ENCODE measurements around the gene SDHAF2.

SDHAF2 gene

GRCh38 chr11:61491736-61492395, 61.9 kb downstream of the SDHAF2 start:
- H3K4me3 ChIP-seq (ENCODE audit: low read length in 2 of 2), result no peak overlapping the region
- no peaks in the 10 kb centered on the region for H3K36me3 ChIP-seq (ENCODE audit: control insufficient read depth in 2 of 2, insufficient read depth in 2 of 2, low read length in 2 of 2)
- H3K27me3 ChIP-seq (ENCODE audit: control insufficient read depth in 2 of 2, insufficient read depth in 2 of 2, low read length in 2 of 2), result no peaks in the 10 kb centered on the region
- no peak overlapping the region for H3K9ac ChIP-seq (ENCODE audit: low read depth in 1 of 2, low read length in 2 of 2)
- H3K9me3 ChIP-seq (ENCODE audit: control insufficient read depth in 2 of 2, low read length in 2 of 2), result no peaks in the 10 kb centered on the region
- peaks cover 13 to 21% of the 10 kb centered on the region in 2 donors for H3K4me1 ChIP-seq (ENCODE audit: control insufficient read depth in 2 of 2, insufficient read depth in 2 of 2, low read length in 2 of 2)
- no peak overlapping the region for H3K27ac ChIP-seq (ENCODE audit: low read depth in 2 of 2, low read length in 2 of 2)

GRCh38 chr11:61494381-61494961, 64.5 kb downstream of the SDHAF2 start:
- Histone ChIP-seq H3K4me1 (ENCODE audit: control insufficient read depth in 2 of 2, insufficient read depth in 2 of 2, low read length in 2 of 2) (peaks cover 5 to 10% of the 10 kb centered on the region in 2 donors), H3K27me3 (ENCODE audit: control insufficient read depth in 2 of 2, insufficient read depth in 2 of 2, low read length in 2 of 2) (no peaks in the 10 kb centered on the region), H3K9ac (ENCODE audit: low read depth in 1 of 2, low read length in 2 of 2) (no peak overlapping the region), H3K4me3 (ENCODE audit: low read length in 2 of 2) (no peak overlapping the region), H3K9me3 (ENCODE audit: control insufficient read depth in 2 of 2, low read length in 2 of 2) (no peaks in the 10 kb centered on the region), H3K36me3 (ENCODE audit: control insufficient read depth in 2 of 2, insufficient read depth in 2 of 2, low read length in 2 of 2) (no peaks in the 10 kb centered on the region), H3K27ac (ENCODE audit: low read depth in 2 of 2, low read length in 2 of 2) (no peak overlapping the region)

- H3K4me1 ChIP-seq (ENCODE audit: control insufficient read depth in 2 of 2, insufficient read depth in 2 of 2, low read length in 2 of 2), result no peaks in the 10 kb centered on the region
- no peaks in the 10 kb centered on the region for H3K9me3 ChIP-seq (ENCODE audit: control insufficient read depth in 2 of 2, low read length in 2 of 2)
- H3K4me3 ChIP-seq (ENCODE audit: low read length in 2 of 2), result no peak overlapping the region
- H3K27ac ChIP-seq (ENCODE audit: low read depth in 2 of 2, low read length in 2 of 2), result no peak overlapping the region
- no peak overlapping the region for H3K9ac ChIP-seq (ENCODE audit: low read depth in 1 of 2, low read length in 2 of 2)
- H3K36me3 ChIP-seq (ENCODE audit: control insufficient read depth in 2 of 2, insufficient read depth in 2 of 2, low read length in 2 of 2), result no peaks in the 10 kb centered on the region
- no peaks in the 10 kb centered on the region for H3K27me3 ChIP-seq (ENCODE audit: control insufficient read depth in 2 of 2, insufficient read depth in 2 of 2, low read length in 2 of 2)
Measured at GRCh38 chr11:61495801-61496601, 66.1 kb downstream of the SDHAF2 start.
